HG03108 (cell line): ENCODE results near the gene USP49.

Source experiments
- ATAC-seq: cut with Tn5 transposase; IDR thresholded peaks from one replicate; pipeline ENCODE4 v1.9.1; 2021; ENCODE audit warnings: moderate library complexity; ENCODE audit not compliant: unreplicated experiment

Gene USP49

DNA sequence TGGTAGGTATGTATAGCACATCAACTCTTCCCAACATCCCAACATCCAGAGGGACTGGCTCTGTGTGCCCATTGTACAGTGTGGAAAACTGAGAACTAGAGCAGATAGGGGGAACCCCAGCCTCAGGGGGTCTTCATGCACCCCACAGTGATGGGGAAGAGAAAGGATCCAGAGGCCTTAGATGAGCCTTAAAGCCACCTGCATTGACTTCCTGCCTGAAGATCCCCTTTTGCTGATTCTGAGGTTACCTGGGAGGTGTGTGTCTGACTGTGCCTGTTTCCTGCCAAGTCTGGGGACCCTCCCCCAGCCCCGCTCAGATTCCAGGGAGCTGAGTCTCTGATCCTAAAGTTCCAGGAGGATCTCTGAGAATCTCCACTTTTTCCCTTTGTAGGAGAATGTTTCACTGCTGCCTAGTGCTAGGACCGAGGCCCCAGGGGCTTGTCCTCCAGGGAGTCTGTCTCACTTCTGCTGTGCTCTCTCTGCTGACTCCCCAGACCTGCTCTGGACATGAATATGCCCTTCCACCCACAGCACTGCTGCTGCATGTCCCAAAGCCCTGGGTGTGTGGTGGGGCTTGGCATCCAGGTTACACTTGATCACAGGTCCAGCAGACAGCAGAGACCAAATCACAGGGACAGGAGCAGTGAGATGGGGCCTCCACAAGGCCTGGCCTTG, 135.1 kb downstream of the USP49 start:
- no peak for ATAC-seq

DNA sequence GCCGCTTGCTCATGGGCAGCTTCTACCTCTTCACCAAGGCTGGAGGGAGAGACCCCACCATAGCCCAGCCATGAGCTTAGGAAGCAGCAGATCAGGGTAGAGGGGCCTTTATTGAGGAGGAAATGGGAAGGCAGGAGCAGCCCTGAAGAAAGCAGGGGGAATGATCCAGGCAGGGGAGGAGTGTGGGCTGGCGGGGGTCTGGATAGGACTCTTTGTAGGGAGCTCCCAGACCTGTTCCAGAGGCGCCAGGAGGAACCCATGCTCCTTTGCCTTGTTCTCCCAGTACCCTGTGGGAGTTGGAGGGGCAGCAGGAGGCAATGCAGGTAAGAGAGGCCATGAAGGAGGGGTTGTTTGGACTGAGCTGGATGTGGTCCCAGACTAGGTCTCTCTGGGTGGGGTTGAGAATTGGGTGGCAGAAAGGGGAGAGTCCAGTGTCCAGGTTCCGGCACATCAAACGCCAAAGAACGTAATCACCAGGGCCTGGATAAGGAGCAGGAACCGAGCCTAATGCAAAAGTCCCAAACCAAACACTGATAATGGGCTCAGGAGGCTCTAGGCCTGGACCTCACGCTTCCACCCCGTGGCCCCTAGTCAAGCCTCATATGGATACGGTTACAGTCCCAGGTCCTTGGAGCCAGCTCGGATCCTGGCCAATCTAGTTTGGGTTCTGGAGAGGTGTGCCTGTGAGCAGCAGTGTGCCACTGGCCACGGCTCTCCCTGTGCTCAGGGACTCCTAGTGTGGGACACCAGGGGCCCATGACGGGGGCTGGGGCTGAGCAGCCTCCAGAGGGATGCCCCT, 135.9 kb downstream of the USP49 start:
- no peak for ATAC-seq

DNA sequence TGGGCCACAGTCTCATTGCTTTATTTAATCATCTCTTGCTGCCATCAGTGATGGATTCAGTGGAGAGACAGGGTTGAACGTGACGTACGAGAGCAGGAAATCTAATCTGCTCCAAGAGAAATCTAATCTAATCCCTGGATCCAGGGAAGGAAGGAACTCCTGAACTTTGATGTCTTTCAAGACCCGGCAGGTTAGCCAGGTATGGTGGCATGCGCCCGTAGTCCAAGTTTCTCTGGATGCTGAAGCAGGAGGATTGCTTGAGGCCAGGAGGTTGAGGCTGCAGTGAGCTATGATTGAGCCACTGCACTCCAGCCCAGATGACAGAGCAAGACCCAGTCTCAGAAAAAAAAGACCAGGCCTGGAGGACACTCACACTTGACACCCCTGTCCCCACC, 136.5 kb downstream of the USP49 start:
- no peak for ATAC-seq

- no peak for ATAC-seq
Observed at GRCh38 chr6:41757931-41758640, 137.1 kb downstream of the USP49 start.

- ATAC-seq: no peak
Observed at GRCh38 chr6:41757271-41757670, 137.9 kb downstream of the USP49 start.

DNA sequence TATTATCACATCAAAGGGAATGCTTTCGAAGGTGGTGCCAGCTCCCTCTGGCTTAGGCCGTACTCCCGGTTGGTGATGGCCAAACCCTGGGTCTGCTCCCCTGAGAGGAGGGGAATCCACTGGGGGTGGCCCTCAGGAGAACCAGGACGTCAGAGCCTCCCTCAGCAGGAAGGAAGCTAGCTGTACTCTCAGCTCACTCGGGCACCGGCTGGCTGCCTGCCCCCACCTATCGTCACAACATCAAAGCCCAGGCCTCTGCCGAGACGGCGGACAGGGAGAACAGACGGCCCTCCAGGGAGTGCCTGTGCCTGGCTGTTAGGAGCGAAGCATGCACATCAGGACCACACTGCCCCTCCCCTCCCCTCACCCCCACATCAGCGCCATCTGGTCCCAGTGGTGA, 138.8 kb downstream of the USP49 start:
- no peak for ATAC-seq

- no peak for ATAC-seq
Observed at GRCh38 chr6:41755895-41756294, 139.3 kb downstream of the USP49 start.

DNA sequence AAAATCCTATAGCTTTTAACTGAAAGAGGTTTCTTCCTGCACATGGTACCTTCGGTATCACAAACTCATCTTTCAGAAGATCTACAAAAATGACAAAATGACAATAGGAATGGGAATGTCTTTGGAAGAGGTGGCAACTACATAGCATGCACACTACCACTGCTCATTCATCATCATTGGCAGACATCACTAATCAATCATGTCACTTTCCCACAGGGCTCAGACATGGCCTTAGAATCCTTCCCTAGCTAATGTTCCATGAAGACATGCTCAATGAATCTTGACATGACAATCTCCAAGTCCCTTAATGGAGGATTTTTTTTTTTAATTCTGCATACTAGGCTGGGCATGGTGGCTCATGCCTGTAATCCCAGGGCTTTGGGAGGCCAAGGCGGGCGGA, 144.8 kb downstream of the USP49 start:
- ATAC-seq: no peak

DNA sequence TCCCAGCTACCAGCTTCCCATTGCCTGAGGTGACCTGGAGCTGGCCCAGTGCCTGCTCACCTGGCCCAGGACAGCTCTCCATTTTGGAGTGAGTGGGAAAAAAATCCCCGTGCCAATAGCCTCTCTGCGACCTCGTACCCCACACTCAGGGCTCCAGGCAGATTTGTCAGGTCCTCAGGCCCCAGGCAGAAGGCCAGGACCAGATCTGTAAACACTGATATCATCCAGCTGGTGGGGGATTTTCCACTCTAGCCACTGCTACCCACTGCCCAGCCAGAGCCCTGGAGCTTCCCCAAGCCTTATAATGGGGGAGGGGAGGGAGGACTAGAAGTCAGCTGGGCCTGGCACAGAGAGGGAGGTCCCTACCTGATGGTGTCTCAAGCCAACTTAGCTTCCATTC, 146.6 kb downstream of the USP49 start:
- ATAC-seq: no peak

- no peak for ATAC-seq
Observed at GRCh38 chr6:41748102-41748477, 147.1 kb downstream of the USP49 start.

DNA sequence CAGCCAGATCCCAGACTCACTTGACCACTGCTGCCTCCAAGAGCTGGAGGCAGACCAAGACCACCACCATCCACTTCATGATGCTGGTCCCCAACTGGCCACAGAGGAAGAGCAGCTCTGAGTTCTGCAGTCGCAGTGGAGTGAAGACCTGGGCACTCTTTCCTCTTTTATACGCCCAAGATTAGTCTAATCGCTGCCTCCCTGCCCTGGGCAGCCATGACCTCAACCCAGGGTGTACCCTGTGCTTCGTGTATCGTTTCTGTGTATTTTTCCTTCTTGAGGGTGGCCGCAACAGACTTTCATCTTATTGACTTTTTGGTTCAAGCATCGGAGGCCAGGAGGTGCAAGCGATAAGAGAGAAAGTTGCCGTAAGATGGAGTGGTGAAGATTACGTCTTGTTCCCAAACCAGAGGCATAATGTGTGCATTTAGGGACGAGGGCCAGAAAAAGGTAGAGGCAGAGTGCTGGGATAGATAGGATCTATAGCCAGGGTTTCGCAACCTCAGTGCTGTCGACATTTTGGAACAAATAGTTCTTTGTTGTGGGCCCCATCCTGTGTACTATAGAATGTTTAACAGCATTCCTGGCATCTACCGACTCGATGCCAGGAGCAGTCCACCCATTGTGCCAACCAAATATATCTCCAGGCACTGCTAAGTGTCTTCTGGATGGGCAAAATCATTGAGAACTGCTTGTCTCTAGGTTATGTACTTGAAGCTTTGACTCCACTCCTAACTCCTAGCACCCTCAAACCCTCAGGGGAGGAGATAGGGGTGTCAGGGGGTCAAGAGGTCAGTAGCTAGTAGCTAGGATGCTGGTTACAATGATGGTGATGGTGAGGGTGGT, 147.7 kb downstream of the USP49 start, which contains the start of gene PGC:
PGC (minus strand) TSS at position 142 of the 846 bp plus-strand sequence; CDS start at position 79, 63 bp downstream.
- ATAC-seq: no peak

- ATAC-seq: no peak
Observed at GRCh38 chr6:41746107-41746506, 149.1 kb downstream of the USP49 start.

DNA sequence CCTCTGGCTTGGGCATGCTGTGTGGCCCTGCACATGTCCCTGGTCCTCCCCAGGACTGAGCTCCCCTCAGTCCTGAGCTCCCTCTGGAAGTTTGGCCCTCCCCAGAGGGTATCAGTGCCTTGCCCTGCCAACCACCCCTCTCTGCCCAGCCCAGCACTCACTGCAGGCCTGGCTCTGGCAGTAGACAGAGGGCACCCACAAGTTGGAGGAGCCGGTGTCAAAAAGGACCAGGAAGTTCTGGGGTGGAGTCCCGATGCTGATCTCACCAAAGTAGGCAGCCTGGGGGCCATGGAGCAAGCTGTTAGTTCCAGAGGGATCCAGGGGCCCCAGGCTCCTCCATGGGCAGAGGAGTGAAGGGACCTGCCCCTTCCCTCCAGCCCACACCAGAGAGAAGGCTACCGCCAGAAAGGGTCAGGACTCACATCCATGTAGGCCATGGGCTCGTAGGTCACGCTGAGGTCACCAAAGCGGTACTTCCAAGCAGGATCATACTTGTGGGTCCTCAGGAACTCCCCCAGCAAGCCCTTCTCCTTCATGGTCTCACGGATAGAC, 150.9 kb downstream of the USP49 start:
- no peak for ATAC-seq

DNA sequence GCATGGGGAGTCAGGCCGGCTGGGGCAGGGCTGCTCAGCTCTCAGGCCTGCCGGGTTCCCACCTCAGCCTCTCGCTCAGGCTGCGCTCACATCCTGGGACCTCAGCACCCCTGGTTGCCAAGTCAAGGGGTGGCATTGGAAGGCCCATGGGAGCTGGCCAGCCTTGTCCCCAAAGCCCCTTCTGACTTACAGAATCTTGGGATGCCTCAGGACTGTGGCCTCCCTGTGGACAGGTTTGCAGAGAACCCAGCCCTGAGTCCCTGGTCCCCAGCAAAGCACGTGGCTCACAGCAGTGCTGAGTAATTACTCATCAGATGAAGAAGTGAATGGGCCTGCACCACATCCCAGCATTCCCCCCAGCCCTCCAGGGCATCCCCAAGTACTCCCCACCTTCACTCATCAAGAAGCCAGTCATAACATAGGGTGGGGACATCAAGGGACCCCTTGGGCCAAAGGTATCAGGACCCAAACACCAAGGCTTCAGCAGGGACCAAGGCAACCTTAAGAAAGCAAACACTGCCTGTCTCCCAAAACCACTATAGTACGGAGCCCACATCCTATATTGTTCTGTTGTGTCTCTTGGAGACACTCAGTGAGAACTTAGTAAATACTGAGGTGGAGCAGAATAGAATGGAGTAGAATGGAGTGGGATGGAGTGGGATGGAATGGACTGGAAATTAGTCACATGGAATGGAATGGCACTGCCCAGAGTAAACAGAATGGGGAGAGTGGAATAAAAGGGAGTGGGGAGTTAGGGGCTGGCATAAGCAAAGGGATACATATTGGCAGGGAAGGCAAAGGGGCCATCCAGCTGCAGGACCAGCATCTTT, 151.6 kb downstream of the USP49 start:
- no peak for ATAC-seq

- ATAC-seq: no peak
Observed at GRCh38 chr6:41741625-41742490, 153.3 kb downstream of the USP49 start.

DNA sequence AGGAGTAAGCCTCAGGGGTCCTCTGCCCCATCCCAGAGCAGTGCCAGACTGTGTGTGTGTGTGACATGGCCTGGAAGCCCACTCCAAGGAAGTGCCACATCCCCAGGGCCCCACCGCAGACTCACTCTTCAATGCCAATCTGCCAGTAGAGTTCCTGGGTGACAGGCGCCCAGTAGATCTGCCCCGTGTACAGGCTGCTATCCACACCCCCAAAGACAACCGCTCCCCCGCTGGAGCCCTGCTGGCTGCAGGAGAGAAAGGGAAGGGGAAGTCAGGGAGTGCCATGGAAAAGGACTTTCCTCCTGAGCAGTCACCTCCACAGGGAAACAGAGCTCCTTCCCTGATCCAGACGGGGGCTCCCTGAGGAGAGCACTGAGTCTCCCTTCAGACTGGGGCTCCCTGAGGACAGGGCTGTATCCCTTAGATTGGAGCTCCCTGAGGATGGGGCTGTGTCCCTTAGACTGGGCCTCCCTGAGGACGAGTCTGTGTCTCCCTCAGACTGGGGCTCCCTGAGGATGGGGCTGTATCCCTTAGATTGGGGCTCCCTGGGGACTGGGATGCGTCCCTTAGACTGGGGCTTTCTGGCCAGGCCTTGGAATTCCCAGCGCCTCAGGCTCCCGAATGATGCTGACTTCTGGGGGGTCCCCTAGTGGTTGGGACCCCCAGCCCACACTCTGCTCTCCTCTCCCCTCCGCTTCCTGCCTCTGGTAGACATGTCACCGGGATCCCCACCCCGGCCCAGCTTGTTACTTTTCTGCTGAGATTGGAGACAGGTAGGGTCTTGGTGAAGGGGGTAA, 154.6 kb downstream of the USP49 start:
- ATAC-seq: no peak
